ENCODE results near the gene BCL2. TPM values are rescaled to one million over a fixed set of nuclear protein-coding genes. Genes with fewer than 3 reads are reported as not detected.

The BCL2 gene
- total and polyA plus RNA-seq, 9 of the 15 experiments (the other 6 are each of a cell fraction or from before 2014, with no cell fraction given): 0.10 to 1.1 (median 0.65) TPM

- TF ChIP-seq MGA (IDR thresholded peaks at IDR 0.05): no peak
These were observed 165.0 kb downstream of the BCL2 start (continued) for GRCh38 chr18:63154350-63155152.

Data from K562 (cell line).